NCI-H1417 treated with DMSO at 0.1 percent for 48 hours (cell line): Measurements from ENCODE around the gene ZSWIM1.
"Not testable (repeated sequence)": the region's sequence is repeated elsewhere in the genome, so short reads cannot be mapped to it uniquely, and the experiment has no call there.

Experiments
- DNase-seq: peaks from one replicate; lab custom pipeline; 2025; lab: John Stamatoyannopoulos, UW

The ZSWIM1 gene

DNA sequence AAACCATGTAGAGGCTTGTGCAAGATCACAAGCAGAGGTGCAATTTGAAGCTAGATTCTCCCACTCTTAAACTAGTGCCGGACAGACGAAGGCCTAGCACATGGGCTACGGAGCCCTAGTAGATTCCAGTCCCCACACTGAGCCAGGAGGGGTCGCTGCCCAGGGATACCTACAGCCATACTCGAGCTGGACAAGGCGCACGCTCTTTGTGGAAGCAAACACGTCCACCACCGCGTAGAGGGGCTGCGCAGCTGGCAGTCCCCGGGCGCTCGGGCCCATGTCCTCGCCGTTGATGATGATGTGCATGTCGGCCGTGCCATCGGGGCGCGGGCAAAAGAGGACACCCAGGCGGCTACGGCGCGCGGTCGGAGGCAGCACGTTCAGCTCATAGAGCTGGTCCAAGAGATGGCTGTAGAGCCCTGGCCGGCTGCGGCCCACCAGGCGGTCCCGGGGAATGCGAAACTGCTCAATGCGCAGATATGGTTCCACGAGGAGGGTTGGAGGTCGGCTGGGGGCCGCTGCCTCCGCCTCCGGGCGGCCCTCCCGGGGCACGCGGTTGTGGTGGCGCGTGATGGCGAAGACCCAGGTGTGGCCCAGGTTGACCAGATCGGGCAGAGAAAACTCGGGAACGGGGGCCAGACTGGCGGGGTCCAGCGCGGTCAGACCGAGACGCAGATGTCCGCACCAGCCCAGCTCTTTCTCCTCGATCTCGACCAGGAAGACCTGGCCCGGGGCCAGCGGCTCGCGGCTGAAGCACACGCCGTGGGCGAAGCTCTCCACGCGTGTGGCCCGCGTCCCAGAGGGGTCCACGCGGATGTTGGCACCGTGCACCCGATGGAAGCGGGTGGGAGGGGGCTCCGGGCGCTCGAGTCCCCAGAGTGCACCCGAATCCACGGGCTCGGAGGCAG, 9.3 kb downstream of the ZSWIM1 start:
- peak; percentile 16 for DNase-seq

DNA sequence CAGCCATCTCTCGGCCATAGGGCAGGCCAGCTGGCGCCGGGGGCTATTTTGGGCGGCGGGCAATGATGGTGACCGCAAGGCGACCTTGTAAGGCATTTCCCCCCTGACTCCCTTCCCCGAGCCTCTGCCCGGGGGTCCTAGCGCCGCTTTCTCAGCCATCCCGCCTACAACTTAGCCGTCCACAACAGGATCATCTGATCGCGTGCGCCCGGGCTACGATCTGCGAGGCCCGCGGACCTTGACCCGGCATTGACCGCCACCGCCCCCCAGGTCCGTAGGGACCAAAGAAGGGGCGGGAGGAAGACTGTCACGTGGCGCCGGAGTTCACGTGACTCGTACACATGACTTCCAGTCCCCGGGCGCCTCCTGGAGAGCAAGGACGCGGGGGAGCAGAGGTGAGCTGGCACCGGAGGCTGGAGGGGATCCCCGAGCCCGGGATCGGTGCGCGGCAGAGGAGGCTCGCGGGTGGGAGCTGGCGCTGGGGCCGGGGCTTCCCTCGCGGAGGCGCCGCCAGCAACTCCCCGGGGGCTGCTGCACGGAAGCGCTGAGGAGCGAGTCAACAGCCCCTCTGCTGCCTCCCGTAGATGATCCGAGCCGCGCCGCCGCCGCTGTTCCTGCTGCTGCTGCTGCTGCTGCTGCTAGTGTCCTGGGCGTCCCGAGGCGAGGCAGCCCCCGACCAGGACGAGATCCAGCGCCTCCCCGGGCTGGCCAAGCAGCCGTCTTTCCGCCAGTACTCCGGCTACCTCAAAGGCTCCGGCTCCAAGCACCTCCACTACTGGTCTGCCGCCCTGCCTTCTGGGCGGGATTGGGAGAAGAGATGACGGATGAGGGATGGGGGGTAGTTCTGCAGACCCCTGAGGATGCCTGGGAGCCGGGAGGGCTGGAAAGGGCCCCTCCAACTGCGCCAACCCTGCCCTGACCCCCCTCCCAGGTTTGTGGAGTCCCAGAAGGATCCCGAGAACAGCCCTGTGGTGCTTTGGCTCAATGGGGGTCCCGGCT, 10.3 kb downstream of the ZSWIM1 start, which contains the start of the genes CTSA and NEURL2:
Gene CTSA (plus strand): TSS at position 351 of the 999 bp plus-strand sequence. CDS start 234 bp downstream, at position 585.
Gene NEURL2 (minus strand): TSS at position 224 of the 999 bp plus-strand sequence. CDS start 217 bp downstream, at position 7.
- peak; percentile 50 for DNase-seq

DNA sequence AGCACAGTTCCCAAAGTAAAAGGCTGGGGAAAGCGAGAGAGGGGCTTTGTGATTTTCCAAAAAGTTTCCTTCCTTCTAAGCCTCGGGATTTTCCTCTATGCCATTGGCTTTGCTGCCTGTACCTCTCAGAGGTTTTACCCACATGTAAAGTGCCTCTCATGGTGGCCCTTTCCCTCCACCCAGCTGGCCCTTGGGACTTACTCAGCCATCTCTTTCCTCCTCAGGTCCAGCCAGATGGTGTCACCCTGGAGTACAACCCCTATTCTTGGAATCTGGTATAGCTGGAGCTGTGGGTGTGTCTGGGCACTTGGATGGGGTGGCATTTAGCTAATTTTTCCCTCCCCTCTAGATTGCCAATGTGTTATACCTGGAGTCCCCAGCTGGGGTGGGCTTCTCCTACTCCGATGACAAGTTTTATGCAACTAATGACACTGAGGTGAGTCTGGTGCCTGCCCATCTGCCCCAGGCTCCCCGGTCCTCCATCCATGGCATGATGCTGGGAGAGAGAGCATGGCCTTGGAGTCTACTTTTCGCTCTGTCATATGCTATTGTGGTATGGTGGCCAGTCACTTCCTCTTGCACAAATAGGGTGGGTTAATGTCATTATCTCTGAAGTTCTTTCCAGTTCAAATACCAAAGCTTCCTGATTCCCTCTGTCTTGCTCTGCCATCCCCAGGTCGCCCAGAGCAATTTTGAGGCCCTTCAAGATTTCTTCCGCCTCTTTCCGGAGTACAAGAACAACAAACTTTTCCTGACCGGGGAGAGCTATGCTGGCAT, 11.2 kb downstream of the ZSWIM1 start:
- no peak for DNase-seq

DNA sequence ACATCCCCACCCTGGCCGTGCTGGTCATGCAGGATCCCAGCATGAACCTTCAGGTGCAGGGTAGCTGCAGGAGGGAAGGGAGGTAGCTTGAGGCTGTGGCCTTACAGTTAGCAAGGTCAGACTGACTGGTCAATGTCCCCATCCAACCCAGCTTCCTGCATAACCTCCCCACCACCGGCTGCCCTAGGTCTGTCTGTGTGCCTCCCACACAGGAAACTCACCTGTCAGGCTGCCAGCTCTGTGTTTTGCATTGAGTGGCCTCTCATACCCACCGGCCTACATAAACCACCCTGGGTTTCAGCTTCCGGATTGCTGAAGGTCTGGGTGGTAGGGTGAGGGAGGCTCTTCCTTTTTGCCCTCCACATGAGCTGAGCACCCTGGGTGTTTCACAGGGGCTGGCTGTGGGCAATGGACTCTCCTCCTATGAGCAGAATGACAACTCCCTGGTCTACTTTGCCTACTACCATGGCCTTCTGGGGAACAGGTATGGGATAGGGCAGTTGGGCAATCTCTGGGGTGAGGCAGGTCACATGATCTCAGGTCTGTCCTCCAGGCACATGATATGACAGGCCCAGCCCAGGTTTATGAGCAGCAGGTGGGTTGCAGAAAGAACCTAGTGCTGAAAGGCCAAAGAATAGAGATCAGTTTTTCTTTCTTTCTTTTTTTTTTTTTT, 11.9 kb downstream of the ZSWIM1 start:
- no peak for DNase-seq

DNA sequence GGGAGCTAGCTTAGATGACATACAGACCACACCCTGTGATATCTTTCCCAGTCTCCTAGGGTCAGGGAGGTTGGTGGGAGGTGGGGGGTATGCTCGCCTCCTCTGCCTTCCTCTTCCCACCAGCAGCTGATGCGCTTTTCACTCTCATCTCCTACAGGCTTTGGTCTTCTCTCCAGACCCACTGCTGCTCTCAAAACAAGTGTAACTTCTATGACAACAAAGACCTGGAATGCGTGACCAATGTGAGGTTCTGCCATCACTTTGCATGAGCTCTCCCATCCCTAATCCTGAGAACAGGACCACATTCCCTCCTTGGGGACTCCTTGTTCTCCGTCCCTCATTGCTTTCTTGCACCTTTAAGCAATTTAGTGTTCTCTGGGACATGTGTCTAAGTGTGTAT, 12.8 kb downstream of the ZSWIM1 start:
- no peak for DNase-seq

DNA sequence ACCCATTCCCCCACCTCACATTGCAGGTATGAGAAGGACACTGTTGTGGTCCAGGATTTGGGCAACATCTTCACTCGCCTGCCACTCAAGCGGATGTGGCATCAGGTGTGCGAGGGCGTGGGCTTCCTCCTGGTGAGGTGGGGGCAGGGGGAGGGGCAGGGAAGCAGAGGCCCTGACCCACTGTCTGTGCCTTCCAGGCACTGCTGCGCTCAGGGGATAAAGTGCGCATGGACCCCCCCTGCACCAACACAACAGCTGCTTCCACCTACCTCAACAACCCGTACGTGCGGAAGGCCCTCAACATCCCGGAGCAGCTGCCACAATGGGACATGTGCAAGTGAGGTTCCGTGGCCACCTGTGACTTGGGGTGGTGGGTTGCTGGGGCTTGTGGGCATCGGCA, 13.8 kb downstream of the ZSWIM1 start:
- DNase-seq, result no peak

DNA sequence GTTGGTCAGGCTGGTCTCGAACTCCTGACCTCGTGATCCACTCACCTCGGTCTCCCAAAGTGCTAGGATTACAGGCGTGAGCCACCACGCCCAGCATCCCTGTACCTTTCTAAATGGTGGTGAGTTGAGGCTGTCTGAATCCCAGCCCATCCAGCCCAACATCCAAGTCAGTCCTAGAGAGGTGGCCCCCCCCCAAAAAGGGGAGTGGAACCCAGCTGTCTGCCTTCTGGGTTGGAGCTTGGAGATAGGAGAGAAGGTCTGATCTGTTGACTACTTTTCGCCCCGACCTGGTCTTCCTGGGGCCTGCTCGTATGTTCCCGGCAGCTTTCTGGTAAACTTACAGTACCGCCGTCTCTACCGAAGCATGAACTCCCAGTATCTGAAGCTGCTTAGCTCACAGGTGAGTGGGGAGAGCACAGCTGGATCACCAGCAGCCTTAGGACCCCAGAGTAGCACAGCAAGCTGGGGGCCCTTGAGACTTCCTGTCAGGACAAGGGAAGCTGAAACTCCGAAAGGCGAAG, 15.7 kb downstream of the ZSWIM1 start:
- DNase-seq, result no peak

DNA sequence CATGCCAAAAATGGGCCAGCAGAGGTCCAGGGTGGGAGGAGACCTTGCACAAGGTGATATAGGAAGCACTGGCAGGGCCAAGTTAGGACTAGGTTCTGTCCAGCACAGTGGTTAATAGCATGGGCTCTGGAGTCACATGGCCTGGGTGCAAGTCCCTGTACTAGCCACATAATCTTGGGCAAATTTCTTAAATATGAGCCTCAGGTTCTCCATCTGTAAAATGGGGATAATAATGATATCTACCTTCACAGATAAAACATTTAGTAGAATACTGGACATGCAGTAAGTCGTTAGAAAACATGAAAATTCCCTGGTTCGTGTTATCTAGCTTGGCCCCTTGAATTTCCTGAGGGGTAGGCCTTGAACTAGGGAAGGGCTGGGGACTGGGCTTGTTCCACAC, 16.3 kb downstream of the ZSWIM1 start:
- DNase-seq, result no peak

DNA sequence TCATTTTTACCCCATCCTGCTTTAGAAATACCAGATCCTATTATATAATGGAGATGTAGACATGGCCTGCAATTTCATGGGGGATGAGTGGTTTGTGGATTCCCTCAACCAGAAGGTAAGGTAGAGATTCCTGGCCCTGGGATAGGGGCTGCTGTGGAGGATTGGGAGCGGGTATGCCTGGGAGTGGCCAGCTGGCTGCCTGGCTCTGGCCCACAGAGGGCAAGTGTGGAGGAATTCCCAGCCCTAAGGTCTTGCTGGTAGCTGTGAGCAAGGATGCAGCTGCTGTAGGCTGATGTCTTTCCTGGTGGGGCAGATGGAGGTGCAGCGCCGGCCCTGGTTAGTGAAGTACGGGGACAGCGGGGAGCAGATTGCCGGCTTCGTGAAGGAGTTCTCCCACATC, 16.7 kb downstream of the ZSWIM1 start:
- DNase-seq, result no peak

DNA sequence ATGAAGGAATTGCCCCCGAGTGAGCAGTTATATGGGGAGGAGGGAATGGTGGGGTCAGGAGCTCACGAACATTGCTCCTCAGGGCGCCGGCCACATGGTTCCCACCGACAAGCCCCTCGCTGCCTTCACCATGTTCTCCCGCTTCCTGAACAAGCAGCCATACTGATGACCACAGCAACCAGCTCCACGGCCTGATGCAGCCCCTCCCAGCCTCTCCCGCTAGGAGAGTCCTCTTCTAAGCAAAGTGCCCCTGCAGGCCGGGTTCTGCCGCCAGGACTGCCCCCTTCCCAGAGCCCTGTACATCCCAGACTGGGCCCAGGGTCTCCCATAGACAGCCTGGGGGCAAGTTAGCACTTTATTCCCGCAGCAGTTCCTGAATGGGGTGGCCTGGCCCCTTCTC, 17.3 kb downstream of the ZSWIM1 start:
- DNase-seq, result no peak

DNA sequence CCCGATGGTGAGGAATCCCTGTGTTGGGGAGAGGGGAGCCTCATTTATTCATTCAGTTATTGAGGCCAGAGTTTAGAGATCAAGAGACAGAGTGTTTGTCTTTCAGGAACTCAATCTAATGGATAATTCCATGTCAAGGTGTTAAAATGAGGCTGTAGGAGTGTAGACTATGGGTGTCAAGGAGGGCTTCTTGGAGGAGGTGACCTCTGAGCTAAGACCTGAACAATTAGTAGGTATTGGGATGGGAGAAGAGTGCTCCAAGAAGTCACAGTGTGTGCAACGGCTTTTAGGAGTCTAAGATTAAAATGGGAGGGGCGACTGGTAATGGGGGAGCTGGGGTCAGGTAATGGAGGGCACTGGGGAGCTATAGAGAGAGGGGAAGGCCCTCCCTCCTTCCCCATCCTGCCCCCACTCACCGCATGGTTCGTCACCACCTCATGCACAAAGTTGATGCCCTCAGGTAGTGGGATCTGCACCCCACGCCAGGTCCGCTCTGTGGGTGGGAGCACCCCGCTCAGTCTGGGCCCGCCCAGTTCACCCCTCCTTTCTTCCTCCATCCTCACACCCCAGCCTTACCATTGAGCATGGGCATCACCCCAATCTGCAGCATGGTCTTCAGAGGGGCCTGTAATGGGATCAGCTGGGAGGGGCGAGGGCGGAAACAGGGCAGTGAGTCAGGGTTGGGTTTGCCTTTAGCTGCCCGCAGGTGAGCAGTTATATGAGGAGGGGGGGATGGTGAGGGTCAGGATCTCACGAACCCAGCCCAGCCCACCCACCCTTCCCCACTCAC, 18.2 kb downstream of the ZSWIM1 start:
- no peak for DNase-seq

DNA sequence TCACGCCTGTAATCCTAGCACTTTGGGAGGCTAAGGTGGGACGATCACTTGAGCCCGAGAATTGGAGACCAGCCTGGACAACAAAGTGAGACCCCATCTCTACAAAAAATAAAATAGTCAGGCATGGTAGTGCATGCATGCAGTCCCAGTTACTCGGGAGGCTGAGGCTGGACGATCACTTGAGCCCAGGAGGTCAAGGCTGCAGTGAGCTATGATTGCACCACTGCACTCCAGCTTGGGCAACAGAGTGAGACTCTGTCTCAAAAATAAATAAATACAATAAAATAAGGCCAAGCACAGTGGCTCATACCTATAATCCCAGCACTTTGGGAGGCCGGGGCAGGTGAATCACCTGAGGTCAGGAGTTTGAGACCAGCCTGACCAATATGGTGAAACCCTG, 20.3 kb downstream of the ZSWIM1 start:
- not testable (repeated sequence) for DNase-seq

DNA sequence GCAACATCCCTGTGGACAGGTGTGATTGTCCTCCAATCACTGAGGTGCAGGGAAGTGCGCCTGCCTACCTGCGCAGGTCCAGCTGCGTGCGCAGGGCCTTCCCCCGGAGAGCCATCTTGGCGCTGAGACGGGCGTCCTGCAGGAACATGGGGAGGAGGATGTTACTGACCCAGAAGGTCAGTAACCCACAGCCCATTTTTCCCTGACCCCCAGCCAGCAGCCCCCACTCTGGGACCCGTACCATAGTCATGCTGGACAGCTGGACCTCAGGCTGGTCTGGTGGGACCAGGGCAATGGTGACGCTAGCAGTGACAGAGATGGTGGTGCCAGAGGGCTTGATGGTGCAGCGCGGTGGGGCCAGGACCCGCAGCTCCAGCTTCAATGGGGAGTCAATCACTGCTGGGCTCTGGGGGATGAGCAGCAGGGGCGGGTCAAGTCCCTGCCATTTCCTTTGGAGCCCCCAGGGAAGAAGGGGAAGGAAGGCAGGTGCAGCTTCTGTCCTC, 21.2 kb downstream of the ZSWIM1 start:
- no peak for DNase-seq

DNA sequence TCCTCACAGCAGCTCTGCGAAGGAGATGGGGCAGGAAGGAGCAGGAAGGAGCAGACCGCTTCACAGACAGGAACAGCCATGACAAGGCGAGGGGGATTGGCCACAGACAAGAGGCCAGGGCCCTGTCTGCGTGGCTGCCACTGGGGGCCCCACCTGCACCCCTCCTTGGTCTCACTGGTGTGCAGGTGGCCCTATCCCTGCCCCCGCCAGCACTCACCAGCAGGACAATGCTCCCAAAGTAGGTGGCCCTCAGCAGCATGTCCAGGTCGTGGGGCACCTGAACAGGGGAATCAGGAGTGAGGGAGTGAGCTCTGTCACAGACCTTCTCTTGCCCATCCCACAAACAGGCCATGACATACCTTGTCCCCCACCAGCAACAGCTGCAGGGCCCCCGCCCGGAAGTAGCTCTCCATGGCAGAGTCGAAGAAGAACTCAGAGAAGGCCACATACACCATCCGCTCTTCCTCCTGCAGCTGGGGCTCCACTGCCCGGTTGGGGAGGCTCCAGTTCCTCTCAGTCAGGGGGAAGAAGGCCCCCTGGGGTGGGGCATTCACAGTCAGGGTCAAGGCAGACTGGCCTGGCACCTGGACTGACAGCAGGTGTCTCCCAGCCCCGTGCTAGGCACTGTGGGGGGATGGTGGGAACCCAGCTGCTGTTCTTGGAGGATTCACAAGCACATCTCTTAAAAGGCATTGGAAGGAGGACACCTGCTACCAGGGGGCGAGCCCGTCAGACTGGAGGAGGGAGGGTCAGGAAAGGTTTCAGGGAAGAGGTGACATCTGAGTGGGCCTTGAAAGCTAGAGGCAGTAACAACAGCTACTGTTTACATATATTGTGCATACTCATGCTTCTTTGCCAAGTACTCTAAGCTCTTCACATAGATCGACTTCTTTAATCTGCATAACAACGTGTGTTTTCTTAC, 23.8 kb downstream of the ZSWIM1 start:
- no peak for DNase-seq

DNA sequence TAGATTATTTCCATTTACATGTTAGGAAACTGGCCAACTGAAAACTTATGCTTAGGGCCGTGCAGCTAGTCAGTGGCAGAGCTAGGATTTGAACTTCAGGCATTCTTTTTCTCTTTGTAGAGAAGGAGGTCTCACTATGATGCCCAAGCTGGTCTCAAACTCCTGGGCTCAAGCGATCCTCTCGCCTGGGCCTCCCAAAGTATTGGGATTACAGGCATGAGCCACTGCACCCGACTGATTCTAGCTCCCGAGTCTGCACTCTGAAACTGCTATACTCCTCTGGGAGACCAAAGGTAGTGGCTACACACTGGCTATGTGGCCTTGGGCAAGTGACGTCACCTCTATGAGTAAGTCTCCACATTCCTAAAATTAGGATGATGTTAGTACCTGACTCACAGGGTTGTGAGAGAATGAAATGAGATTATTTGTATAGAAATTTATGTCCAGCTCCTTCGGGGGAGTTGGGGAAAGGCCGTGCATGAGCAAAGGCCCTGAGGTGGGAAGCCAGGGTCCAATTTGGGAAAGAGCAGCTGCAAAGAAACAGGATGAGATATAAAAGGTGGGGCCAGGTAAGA, 24.6 kb downstream of the ZSWIM1 start:
- no peak for DNase-seq

DNA sequence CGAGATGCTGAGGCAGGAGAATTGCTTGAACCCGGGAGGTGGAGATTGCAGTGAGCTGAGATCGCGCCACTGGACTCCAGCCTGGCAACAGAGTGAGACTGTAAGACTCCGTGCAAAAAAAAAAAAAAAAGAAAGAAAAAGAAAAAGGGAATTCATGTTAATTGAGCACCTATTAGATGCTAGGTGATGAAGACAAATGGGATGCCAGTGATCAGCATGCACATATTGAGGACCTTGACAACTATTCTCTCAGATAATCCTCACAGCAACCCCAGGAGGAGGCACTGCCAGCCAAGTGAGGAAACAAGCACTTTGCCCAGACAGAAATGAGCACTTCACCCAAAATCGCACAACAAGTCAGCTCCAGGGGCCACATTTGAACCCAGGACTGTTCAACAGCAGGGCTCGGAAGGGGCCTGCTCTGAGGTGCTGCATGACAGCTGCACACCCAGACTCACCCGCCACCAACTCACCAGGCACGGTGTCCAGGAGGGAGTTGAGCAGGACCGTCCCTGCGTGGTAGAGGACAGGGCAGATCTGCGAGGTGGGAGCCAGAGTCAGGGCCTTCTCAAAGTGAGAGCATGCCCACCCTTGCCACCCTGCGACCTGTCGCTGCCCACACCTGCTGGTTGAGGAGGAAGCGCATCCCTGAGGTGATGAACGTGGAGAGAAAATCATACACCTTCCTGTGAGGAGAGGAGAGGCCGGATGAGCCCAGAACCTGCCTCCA, 26.4 kb downstream of the ZSWIM1 start:
- DNase-seq, result no peak

DNA sequence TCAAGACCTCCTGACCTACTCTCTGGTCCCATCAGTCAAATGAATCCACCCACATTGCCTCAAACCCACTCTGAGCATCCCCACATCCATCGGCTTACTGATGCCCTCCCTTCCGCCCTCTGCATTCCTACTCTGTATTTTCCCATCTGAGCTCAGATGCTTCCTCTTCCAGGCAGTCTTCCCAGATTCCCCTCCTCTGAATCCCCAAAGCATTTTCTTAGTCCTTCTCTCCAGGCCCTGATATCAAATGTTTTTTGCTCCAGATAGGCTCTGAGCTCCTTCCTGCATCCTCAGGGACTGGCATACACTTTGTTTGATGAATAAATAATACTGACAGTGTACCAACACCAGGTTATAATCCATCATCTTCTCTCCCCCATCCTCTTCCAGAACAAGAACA, 27.1 kb downstream of the ZSWIM1 start:
- DNase-seq, result no peak

DNA sequence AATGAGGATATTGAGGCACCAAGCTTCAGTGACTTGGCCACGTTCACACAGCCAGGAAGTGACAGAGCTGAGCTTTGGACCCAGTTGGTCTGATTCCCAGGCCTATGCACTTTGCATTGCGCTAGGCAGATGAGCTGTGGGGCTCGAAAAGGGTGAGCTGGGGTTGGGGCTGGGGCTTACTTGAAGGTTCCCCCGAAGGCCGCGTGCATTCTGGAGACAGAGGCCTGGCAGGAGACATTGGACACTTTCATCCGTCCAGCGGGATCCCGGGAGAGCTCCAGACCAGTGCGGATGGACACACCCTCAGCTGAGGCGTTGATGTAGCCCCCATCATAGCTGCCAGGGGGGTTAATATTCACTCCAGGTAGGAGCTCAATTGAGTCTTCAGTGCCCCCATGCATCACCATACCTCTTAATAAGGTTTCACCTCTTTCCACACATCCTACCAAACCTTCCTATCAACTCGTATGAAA, 28.3 kb downstream of the ZSWIM1 start:
- DNase-seq, result no peak
